K562 (cell line): Measurements from ENCODE around the gene AIF1L. TPM values are rescaled to one million over a fixed set of nuclear protein-coding genes. Genes with fewer than 3 reads are reported as not detected.

ENCODE experiments used
- ATAC-seq: fragments of 200-7000 bp; cut with Tn5 transposase; 3 replicates; pipeline ENCODE4 v1.9.1; 2020; ENCODE audit warnings: moderate library complexity
- BruUV-seq: library from RNA; stranded (reverse); fragments of 400-500 nt; replicated peaks from 2 replicates; lab custom pipeline; 2021; lab: Mats Ljungman, UMichigan
- CTCF ChIA-PET: fragments of 300-600 bp; formaldehyde crosslinking; extraction: SDS; loops from one replicate; lab custom pipeline; 2021; ENCODE audit warnings: low intra/inter-chr PET ratio; lab: Yijun Ruan, JAX
- POLR2A ChIA-PET: fragments of 300-600, 350-650 bp; sonication (Branson Sonifier 250); formaldehyde crosslinking; extraction: SDS; loops from one replicate; lab custom pipeline; 2021; ENCODE audit warnings: antibody characterized with exemption, inconsistent platforms; lab: Yijun Ruan, JAX
- DNase-seq, 4 experiments: peaks; one replicate each; pipeline versions ENCODE4 v3.0.0 to v3.0.0-alpha.2; 2011 to 2018; ENCODE audit warnings: low spot score in 3 of 4, mixed read lengths in 3 of 4; ENCODE audit errors: extremely low read depth in 1 of 4
- FAIRE-seq: peaks from 2 replicates; lab custom pipeline; 2011; peaks lifted over from hg19 to GRCh38; lab: Jason Lieb, UNC
- H2AFZ ChIP-seq: 2 replicates; pipeline ENCODE4 v1.6.0; 2011; ENCODE audit warnings: low read depth, low read length, control low read depth, inconsistent platforms
- H3K27ac ChIP-seq: fragments of 200-600 bp; 3 replicates; pipeline ENCODE4 v1.8.0; 2011; ENCODE audit warnings: low read depth, mild to moderate bottlenecking, control low read depth, inconsistent platforms, low read length, moderate library complexity, mixed read lengths; ENCODE audit errors: extremely low read depth
- H3K27me3 ChIP-seq, 2 experiments: fragments of 300-600 bp in 1 of 2; 2 replicates in 1 of 2; 3 replicates in 1 of 2; pipeline versions ENCODE4 v1.6.0 to v1.8.0; 2011; ENCODE audit warnings: inconsistent platforms in 2 of 2, low read length in 2 of 2, mild to moderate bottlenecking in 1 of 2, mixed read lengths in 1 of 2, moderate library complexity in 1 of 2; ENCODE audit not compliant: control insufficient read depth in 2 of 2, insufficient read depth in 2 of 2
- H3K36me3 ChIP-seq: fragments of 300-600 bp; 3 replicates; pipeline ENCODE4 v1.8.0; 2011; ENCODE audit warnings: mild to moderate bottlenecking, low read length, inconsistent platforms; ENCODE audit not compliant: control insufficient read depth, insufficient read depth
- H3K4me1 ChIP-seq, 2 experiments: fragments of 200-600 bp in 1 of 2; replicated peaks in 1 of 2; 2 replicates in 1 of 2; 3 replicates in 1 of 2; pipeline versions ENCODE4 v1.5.1 to v1.8.0; 2011; ENCODE audit warnings: inconsistent platforms in 2 of 2, low read length in 2 of 2, mild to moderate bottlenecking in 1 of 2, mixed read lengths in 1 of 2, moderate library complexity in 1 of 2; ENCODE audit not compliant: control insufficient read depth in 2 of 2, insufficient read depth in 2 of 2
- H3K4me2 ChIP-seq: 2 replicates; pipeline ENCODE4 v1.6.1; 2011; ENCODE audit warnings: low read length, control low read depth, inconsistent platforms, mixed read lengths; ENCODE audit not compliant: insufficient read depth
- H3K4me3 ChIP-seq: fragments of 200-600 bp; sonication (generic), shearing (Covaris generic); 2 replicates; pipeline ENCODE4 v1.5.1; 2016; ENCODE audit warnings: control low read depth, inconsistent platforms
- H3K79me2 ChIP-seq: fragments of 200-600 bp; 3 replicates; pipeline ENCODE4 v1.8.0; 2011; ENCODE audit warnings: low read length, inconsistent platforms; ENCODE audit not compliant: control insufficient read depth, insufficient read depth
- H3K9ac ChIP-seq, 2 experiments: 2 replicates each; pipeline versions ENCODE4 v1.6.0 to v1.6.1; 2011; ENCODE audit warnings: low read depth in 2 of 2, low read length in 2 of 2, control low read depth in 1 of 2, inconsistent platforms in 1 of 2, mild to moderate bottlenecking in 1 of 2, mixed read lengths in 1 of 2; ENCODE audit not compliant: insufficient read depth in 1 of 2
- H3K9me1 ChIP-seq: one replicate; pipeline ENCODE4 v1.6.0; 2011; ENCODE audit warnings: inconsistent platforms, mild to moderate bottlenecking, low read length, moderate library complexity; ENCODE audit not compliant: control insufficient read depth, insufficient read depth
- H3K9me3 ChIP-seq: replicated peaks from 2 replicates; pipeline ENCODE4 v1.5.1; 2011; ENCODE audit warnings: low read depth, low read length, inconsistent platforms; ENCODE audit not compliant: control insufficient read depth, insufficient read depth
- H4K20me1 ChIP-seq: replicated peaks from 2 replicates; pipeline ENCODE4 v1.6.1; 2011; ENCODE audit warnings: low read length, inconsistent platforms, mixed read lengths; ENCODE audit not compliant: control insufficient read depth, insufficient read depth
- ETV6 ChIP-seq, 3 experiments: fragments of 150-350 bp in 1 of 3; sonication (generic) in 1 of 3; formaldehyde crosslinking in 1 of 3; IDR thresholded peaks; 2 replicates each; pipeline versions ENCODE4 v1.6.1 to v1.8.0; 2014 to 2022; ENCODE audit warnings: borderline replicate concordance in 2 of 3, low read depth in 2 of 3, antibody characterized with exemption in 1 of 3, low read length in 1 of 3, mild to moderate bottlenecking in 1 of 3, missing genetic modification reagents in 1 of 3
- HMGXB4 ChIP-seq: sonication (generic); formaldehyde crosslinking; IDR thresholded peaks from 2 replicates; pipeline ENCODE4 v1.8.1; 2023; ENCODE audit warnings: mild to moderate bottlenecking, missing genetic modification reagents
- WGBS: fragments of 100-300 bp; shearing (Covaris generic); methylation state at CpG from one replicate; pipeline ENCODE4 v1.1.6; 2016; ENCODE audit warnings: low coverage, mixed read lengths; ENCODE audit not compliant: insufficient coverage; ENCODE audit errors: missing lambda C conversion rate; 5-methylcytosine and 5-hydroxymethylcytosine counted together
- in situ Hi-C: fragments of 300-500 bp; cut with MboI; formaldehyde crosslinking; loops from 4 replicates; pipeline ENCODE4 v1.15.0; 2018; ENCODE audit warnings: inconsistent platforms, mixed read lengths
- intact Hi-C: fragments of 100-400 bp; cut with micrococcal nuclease; formaldehyde crosslinking; loops from 2 replicates; pipeline ENCODE4 v1.14.2; 2022
- polyA plus RNA-seq, 8 experiments: library from polyadenylated mRNA; depleted of rRNA in 4 of 8; stranded (reverse) in 5 of 8; unstranded in 3 of 8; fragments of >200 nt; fragmentation: Nextera tagmentation in 2 of 8; fragmentation: Illumina TruSeq in 1 of 8; extraction: Ambion mirVana in 2 of 8; extraction: Trizol in 1 of 8; gene quantifications; 2 replicates each; pipeline versions ENCODE4 v1.2.1 to v1.2.3, GENCODE V29; 2011 to 2014; ENCODE audit warnings: inconsistent platforms in 1 of 8, missing spikeins in 1 of 8
- total RNA-seq, 7 experiments: library from RNA; depleted of rRNA in 6 of 7; stranded (reverse); fragments of >200 nt in 6 of 7; fragmentation: Illumina TruSeq in 2 of 7; extraction: Trizol in 2 of 7; gene quantifications; 2 replicates each; pipeline versions ENCODE4 v1.2.1 to v1.2.3, GENCODE V29; 2011 to 2021; ENCODE audit warnings: low replicate concordance in 1 of 7
- TF ChIP-seq, protein P1 (sequence below), 2 experiments: fragments of 450-650 bp in 1 of 2; sonication (generic) in 1 of 2; formaldehyde crosslinking in 1 of 2; IDR thresholded peaks in 1 of 2; conservative IDR thresholded peaks in 1 of 2; 2 replicates each; pipeline versions ENCODE4 v1.6.1 to v1.8.1; 2016 to 2023; ENCODE audit warnings: mild to moderate bottlenecking in 2 of 2, moderate library complexity in 2 of 2, inconsistent platforms in 1 of 2, missing genetic modification reagents in 1 of 2

The AIF1L gene
- total and polyA plus RNA-seq, 9 of the 15 experiments (the other 6 are each of a cell fraction or from before 2014, with no cell fraction given), result 0.34 to 9.1 (median 1.3) TPM

- TF ChIP-seq HMGXB4, result peak; percentile 17; the same call in 1 of the 2 replicates
- no peak for TF ChIP-seq ETV6 (IDR thresholded peaks at IDR 0.05; ENCODE audit: borderline replicate concordance in 1 of 2, low read depth in 2 of 2, low read length in 1 of 2)
- no peak for TF ChIP-seq ETV6 (CRISPR knock-in tag; IDR thresholded peaks at IDR 0.05; ENCODE audit: borderline replicate concordance)
- TF ChIP-seq, protein P1, sequence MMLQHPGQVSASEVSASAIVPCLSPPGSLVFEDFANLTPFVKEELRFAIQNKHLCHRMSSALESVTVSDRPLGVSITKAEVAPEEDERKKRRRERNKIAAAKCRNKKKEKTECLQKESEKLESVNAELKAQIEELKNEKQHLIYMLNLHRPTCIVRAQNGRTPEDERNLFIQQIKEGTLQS (IDR thresholded peaks at IDR 0.05), result no peak
- TF ChIP-seq, protein P1 (CRISPR knock-in tag; conservative IDR thresholded peaks at IDR 0.05), result peak; percentile 25; the same call in 1 of the 2 replicates
- DNase-seq (peak in 3 of 4 experiments; percentile 61 to 67 (median 66)), FAIRE-seq (no peak), ATAC-seq (peak; percentile 0; the same call in 2 of the 3 replicates)
- H2AFZ ChIP-seq, result no peak overlapping the region
- no peak overlapping the region for H3K4me3 ChIP-seq
- 25% methylated on average over 24 of the region's 24 CpGs for WGBS
- no peak overlapping the region for H3K27ac ChIP-seq
- no peaks in the 10 kb centered on the region for H3K36me3 ChIP-seq
- no peak overlapping the region for H3K4me2 ChIP-seq
- ChIA-PET POLR2A (interaction anchor here (0.6 to 99.3 kb wide), 6 partner anchors 4 to 168 kb away, joined by 3 to 3336 read pairs (median 4); partner anchors contain the start of genes AIF1L and NUP214), CTCF (no interaction called here)
- H3K27me3 ChIP-seq, result peaks cover 69 to 88% of the 10 kb centered on the region in 2 experiments
- peaks cover 5% of the 10 kb centered on the region for H3K9me1 ChIP-seq
- peaks cover 10 to 40% of the 10 kb centered on the region in 2 experiments; a peak in 4 of 5 replicates for H3K4me1 ChIP-seq
- intact Hi-C loops, result no loop called here
- peaks cover 54% of the 10 kb centered on the region for H4K20me1 ChIP-seq
- H3K9ac ChIP-seq, result peak overlapping the region in 1 of 2 experiments; percentile 59; a peak in 2 of 4 replicates
- BruUV-seq, result no TSS peak
- in situ Hi-C loops, result no loop called here
- no peaks in the 10 kb centered on the region for H3K79me2 ChIP-seq
- H3K9me3 ChIP-seq, result no peaks in the 10 kb centered on the region
Measured at GRCh38 chr9:131092548-131093440, 3.5 kb upstream of the AIF1L start.
